ENCODE measurements around the gene PHF12.

Gene PHF12

GRCh38 chr17:28918295-28918694, 33.0 kb downstream of the PHF12 start:
- Histone ChIP-seq H3K27ac (peak overlapping the region; percentile 72), H3K27me3 (no peaks in the 10 kb centered on the region), H3K4me1 (ENCODE audit: control insufficient read depth in 1 of 2, insufficient read depth in 1 of 2, low read depth in 1 of 2, low read length in 1 of 2) (peaks cover 0 to under 1% of the 10 kb centered on the region in 2 experiments), H3K9me3 (no peaks in the 10 kb centered on the region), H3K4me3 (ENCODE audit: low read depth in 1 of 2, low read length in 1 of 2) (no peak overlapping the region), H3K36me3 (peaks cover 95% of the 10 kb centered on the region)
- TF ChIP-seq CTCF (IDR thresholded peaks at IDR 0.05) = no peak

- Histone ChIP-seq H3K9me3 (no peaks in the 10 kb centered on the region), H3K4me1 (ENCODE audit: control insufficient read depth in 1 of 2, insufficient read depth in 1 of 2, low read depth in 1 of 2, low read length in 1 of 2) (no peaks in the 10 kb centered on the region), H3K27me3 (no peaks in the 10 kb centered on the region), H3K36me3 (peaks cover 95% of the 10 kb centered on the region), H3K4me3 (ENCODE audit: low read depth in 1 of 2, low read length in 1 of 2) (no peak overlapping the region), H3K27ac (peak overlapping the region; percentile 72)
- TF ChIP-seq CTCF (IDR thresholded peaks at IDR 0.05) = no peak
These were observed 33.9 kb downstream of the PHF12 start for GRCh38 chr17:28917465-28917864.

GRCh38 chr17:28917029-28917428, 34.3 kb downstream of the PHF12 start:
- Histone ChIP-seq H3K36me3 (peaks cover 98% of the 10 kb centered on the region), H3K4me3 (ENCODE audit: low read depth in 1 of 2, low read length in 1 of 2) (no peak overlapping the region), H3K4me1 (ENCODE audit: control insufficient read depth in 1 of 2, insufficient read depth in 1 of 2, low read depth in 1 of 2, low read length in 1 of 2) (no peaks in the 10 kb centered on the region), H3K27me3 (no peaks in the 10 kb centered on the region), H3K9me3 (no peaks in the 10 kb centered on the region), H3K27ac (peak overlapping the region; percentile 72)
- no peak for TF ChIP-seq CTCF (IDR thresholded peaks at IDR 0.05)

GRCh38 chr17:28916302-28916934, 34.9 kb downstream of the PHF12 start:
- H3K36me3 ChIP-seq = peaks cover 100% of the 10 kb centered on the region

GRCh38 chr17:28912938-28913333, 38.4 kb downstream of the PHF12 start:
- Histone ChIP-seq H3K4me3 (ENCODE audit: low read depth in 1 of 2, low read length in 1 of 2) (no peak overlapping the region), H3K9me3 (no peaks in the 10 kb centered on the region), H3K27ac (peak overlapping the region; percentile 18), H3K4me1 (ENCODE audit: control insufficient read depth in 1 of 2, insufficient read depth in 1 of 2, low read depth in 1 of 2, low read length in 1 of 2) (no peaks in the 10 kb centered on the region), H3K27me3 (no peaks in the 10 kb centered on the region), H3K36me3 (peaks cover 100% of the 10 kb centered on the region)
- TF ChIP-seq CTCF (IDR thresholded peaks at IDR 0.05) = no peak

More at GRCh38 chr17:28916302-28916934, 34.9 kb downstream of the PHF12 start:
- H3K27ac ChIP-seq = peak overlapping the region; percentile 72
- TF ChIP-seq CTCF (IDR thresholded peaks at IDR 0.05) = peak; percentile 80
- no peak overlapping the region for H3K4me3 ChIP-seq (ENCODE audit: low read depth in 1 of 2, low read length in 1 of 2)
- no peaks in the 10 kb centered on the region for H3K27me3 ChIP-seq
- no peaks in the 10 kb centered on the region for H3K4me1 ChIP-seq (ENCODE audit: control insufficient read depth in 1 of 2, insufficient read depth in 1 of 2, low read depth in 1 of 2, low read length in 1 of 2)
- no peaks in the 10 kb centered on the region for H3K9me3 ChIP-seq

All from neutrophil (primary cell).